HG02798 (cell line): Measurements from ENCODE around the gene MAPKAPK5.
"Not testable (repeated sequence)": the region's sequence is repeated elsewhere in the genome, so short reads cannot be mapped to it uniquely, and the experiment has no call there.

Experiments used
- ATAC-seq: cut with Tn5 transposase; IDR thresholded peaks from one replicate; pipeline ENCODE4 v1.9.1; 2021; ENCODE audit warnings: mild to moderate bottlenecking; ENCODE audit not compliant: unreplicated experiment, poor library complexity

MAPKAPK5 gene

GRCh38 chr12:111826992-111827391 is 15.0 kb upstream of the MAPKAPK5 start:
- no peak for ATAC-seq

GRCh38 chr12:111827907-111828306 is 14.1 kb upstream of the MAPKAPK5 start:
- ATAC-seq: no peak

GRCh38 chr12:111828338-111828979 is 13.6 kb upstream of the MAPKAPK5 start:
- no peak for ATAC-seq

GRCh38 chr12:111829635-111830034 is 12.4 kb upstream of the MAPKAPK5 start:
- ATAC-seq: not testable (repeated sequence)

- ATAC-seq: not testable (repeated sequence)
These were observed 7.2 kb upstream of the MAPKAPK5 start for GRCh38 chr12:111834740-111835386.

- not testable (repeated sequence) for ATAC-seq
These were observed 6.4 kb upstream of the MAPKAPK5 start for GRCh38 chr12:111835531-111836181.

GRCh38 chr12:111838353-111838752 is 3.7 kb upstream of the MAPKAPK5 start:
- no peak for ATAC-seq

- no peak for ATAC-seq
These were observed 1.2 kb upstream of the MAPKAPK5 start for GRCh38 chr12:111840807-111841206.

- no peak for ATAC-seq
These were observed 735 bp upstream of the MAPKAPK5 start for GRCh38 chr12:111841236-111841749.

GRCh38 chr12:111842556-111843396 is 748 bp downstream of the MAPKAPK5 start:
- ATAC-seq: peak; percentile 21

- no peak for ATAC-seq
These were observed 4.0 kb downstream of the MAPKAPK5 start for GRCh38 chr12:111846016-111846415.

- no peak for ATAC-seq
These were observed 8.5 kb downstream of the MAPKAPK5 start for GRCh38 chr12:111850526-111850925.

GRCh38 chr12:111858186-111858585 is 16.2 kb downstream of the MAPKAPK5 start:
- no peak for ATAC-seq

- no peak for ATAC-seq
These were observed 16.8 kb downstream of the MAPKAPK5 start for GRCh38 chr12:111858778-111859177.

- ATAC-seq: no peak
These were observed 22.9 kb downstream of the MAPKAPK5 start for GRCh38 chr12:111864913-111865312.

GRCh38 chr12:111867531-111867930 is 25.5 kb downstream of the MAPKAPK5 start:
- ATAC-seq: no peak

GRCh38 chr12:111868676-111869588 is 26.9 kb downstream of the MAPKAPK5 start:
- no peak for ATAC-seq

- ATAC-seq: no peak
These were observed 27.6 kb downstream of the MAPKAPK5 start for GRCh38 chr12:111869671-111870070.

- no peak for ATAC-seq
These were observed 28.2 kb downstream of the MAPKAPK5 start for GRCh38 chr12:111870216-111870615.
